A549 (cell line): ENCODE data around the gene AMOTL1.
"Not testable (repeated sequence)": the region's sequence is repeated elsewhere in the genome, so short reads cannot be mapped to it uniquely, and the experiment has no call there.

Experiments used
- BHLHE40 ChIP-seq: IDR thresholded peaks from 2 replicates; pipeline ENCODE4 v1.6.1; 2012; ENCODE audit warnings: low read depth, low read length, inconsistent platforms
- CTCF ChIP-seq: fragments of >200 bp; sonication (Bioruptor Twin); formaldehyde crosslinking; IDR thresholded peaks from 3 replicates; pipeline ENCODE4 v1.5.1; 2016
- E2F6 ChIP-seq: IDR thresholded peaks from 2 replicates; pipeline ENCODE4 v1.6.1; 2012; ENCODE audit warnings: low read depth, borderline replicate concordance
- ELK1 ChIP-seq: fragments of 150-350 bp; IDR thresholded peaks from 2 replicates; pipeline ENCODE4 v1.6.1; 2014; ENCODE audit warnings: low read depth, mild to moderate bottlenecking, low read length
- EP300 ChIP-seq, 2 experiments: fragments of >200 bp; sonication (Bioruptor Twin); formaldehyde crosslinking; IDR thresholded peaks; 2 replicates in 1 of 2; 3 replicates in 1 of 2; pipeline ENCODE4 v1.6.1; 2016 to 2017
- ESRRA ChIP-seq: fragments of 150-350 bp; IDR thresholded peaks from 2 replicates; pipeline ENCODE4 v1.6.1; 2014; ENCODE audit warnings: mild to moderate bottlenecking, low read length, borderline replicate concordance
- HDAC2 ChIP-seq: fragments of 200-600 bp; sonication (generic); IDR thresholded peaks from 2 replicates; pipeline ENCODE4 v1.6.1; 2016
- MAX ChIP-seq: IDR thresholded peaks from 2 replicates; pipeline ENCODE4 v1.6.1; 2012
- MYC ChIP-seq: IDR thresholded peaks from 2 replicates; pipeline ENCODE4 v1.6.1; 2012; ENCODE audit warnings: mild to moderate bottlenecking, inconsistent platforms, low read length, improper control_type of control experiment, borderline replicate concordance
- PBX3 ChIP-seq: IDR thresholded peaks from 2 replicates; pipeline ENCODE4 v1.6.1; 2012
- POLR2A ChIP-seq: IDR thresholded peaks from 2 replicates; pipeline ENCODE4 v1.6.1; 2012; ENCODE audit warnings: mild to moderate bottlenecking, low read length
- REST ChIP-seq: fragments of 200-600 bp; sonication (generic); IDR thresholded peaks from 2 replicates; pipeline ENCODE4 v1.6.1; 2016; ENCODE audit warnings: antibody characterized with exemption, mild to moderate bottlenecking, moderate library complexity
- USF2 ChIP-seq: fragments of 450-650 bp; IDR thresholded peaks from 2 replicates; pipeline ENCODE4 v1.6.1; 2014; ENCODE audit warnings: antibody characterized with exemption

- TF ChIP-seq EP300 (IDR thresholded peaks at IDR 0.05); POLR2A; REST; CTCF; E2F6; MAX; PBX3; MYC; ESRRA; BHLHE40; HDAC2; USF2; ELK1: not testable (repeated sequence)
These were observed 145.7 kb downstream of the AMOTL1 start for GRCh38 chr11:94913718-94914394.
